Loucy (cell line): ENCODE data around the gene FAM3C.

Experiments used
- H2AFZ ChIP-seq: fragments of 200-600 bp; sonication (generic); 2 replicates; pipeline ENCODE4 v1.6.0; 2016; ENCODE audit warnings: antibody characterized with exemption, mild to moderate bottlenecking, low read length, moderate library complexity
- H3F3A ChIP-seq: fragments of 200-600 bp; 2 replicates; pipeline ENCODE4 v1.6.0; 2016; ENCODE audit warnings: antibody characterized with exemption, low read depth, mild to moderate bottlenecking
- H3K27me3 ChIP-seq: fragments of 200-600 bp; sonication (generic); 2 replicates; pipeline ENCODE4 v1.6.1; 2014; ENCODE audit warnings: low read length, mild to moderate bottlenecking; ENCODE audit not compliant: insufficient read depth, poor library complexity, severe bottlenecking
- H3K36me3 ChIP-seq: fragments of 200-600 bp; sonication (generic); 2 replicates; pipeline ENCODE4 v1.6.1; 2016; ENCODE audit warnings: low read length; ENCODE audit not compliant: insufficient read depth
- H3K4me1 ChIP-seq: fragments of 200-600 bp; sonication (generic); 2 replicates; pipeline ENCODE4 v1.5.1; 2014; ENCODE audit warnings: low read length, mild to moderate bottlenecking; ENCODE audit not compliant: insufficient read depth, poor library complexity, severe bottlenecking
- H3K4me2 ChIP-seq: fragments of 200-600 bp; sonication (generic); 2 replicates; pipeline ENCODE4 v1.6.0; 2014; ENCODE audit warnings: antibody characterized with exemption, low read length, low read depth, mild to moderate bottlenecking; ENCODE audit not compliant: poor library complexity, severe bottlenecking
- H3K4me3 ChIP-seq: fragments of 200-600 bp; sonication (generic); 2 replicates; pipeline ENCODE4 v1.5.1; 2014; ENCODE audit warnings: low read length, mild to moderate bottlenecking, mixed read lengths; ENCODE audit not compliant: poor library complexity, severe bottlenecking
- H3K79me2 ChIP-seq: fragments of 200-600 bp; sonication (generic); 2 replicates; pipeline ENCODE4 v1.6.1; 2014; ENCODE audit warnings: low read length; ENCODE audit not compliant: insufficient read depth
- H3K9ac ChIP-seq: fragments of 200-600 bp; sonication (generic); 2 replicates; pipeline ENCODE4 v1.6.0; 2014; ENCODE audit warnings: mild to moderate bottlenecking, low read depth, low read length, moderate library complexity; ENCODE audit not compliant: poor library complexity, severe bottlenecking
- H3K9me2 ChIP-seq: fragments of 200-600 bp; sonication (generic); replicated peaks from 2 replicates; pipeline ENCODE4 v1.6.1; 2016; ENCODE audit warnings: low read depth, low read length, mixed read lengths
- H3K9me3 ChIP-seq: fragments of 200-600 bp; sonication (generic); 2 replicates; pipeline ENCODE4 v1.6.1; 2014; ENCODE audit warnings: mild to moderate bottlenecking, antibody characterized with exemption, low read length, low read depth; ENCODE audit not compliant: insufficient read depth
- H4K20me1 ChIP-seq: fragments of 200-600 bp; sonication (generic); 2 replicates; pipeline ENCODE4 v1.6.0; 2014; ENCODE audit warnings: antibody characterized with exemption, low read length, mild to moderate bottlenecking; ENCODE audit not compliant: insufficient read depth, poor library complexity, severe bottlenecking
- EZH2phosphoT487 ChIP-seq: fragments of 200-600 bp; IDR thresholded peaks from 2 replicates; pipeline ENCODE4 v1.6.1; 2018; ENCODE audit warnings: antibody characterized with exemption, mild to moderate bottlenecking, moderate library complexity, borderline replicate concordance
- TF ChIP-seq, protein P1 (sequence below): fragments of 200-600 bp; sonication (generic); conservative IDR thresholded peaks from 2 replicates; pipeline ENCODE4 v1.5.1; 2014; ENCODE audit warnings: mild to moderate bottlenecking, antibody characterized with exemption, low read length

Gene FAM3C

DNA sequence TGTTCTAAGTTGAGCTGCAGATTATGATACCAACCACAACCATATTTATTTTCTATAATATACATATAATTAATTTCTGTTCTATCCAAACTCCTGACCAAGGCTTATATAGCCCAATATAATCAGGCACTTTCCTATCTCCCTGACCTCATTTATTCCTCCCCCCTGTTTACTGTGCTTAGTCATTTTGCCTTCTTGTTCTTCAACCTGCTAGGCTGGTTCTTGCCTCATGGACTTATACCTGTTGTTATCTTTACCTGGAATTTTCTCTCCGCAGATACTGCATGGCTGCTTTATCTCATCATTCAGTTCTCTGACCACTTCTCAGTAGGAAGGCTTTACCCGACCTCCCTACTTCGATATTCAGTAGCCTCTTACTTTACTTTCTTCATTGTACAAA is 24.9 kb upstream of the FAM3C start:
- H3K4me3 ChIP-seq, result no peak overlapping the region
- no peak overlapping the region for H2AFZ ChIP-seq
- no peaks in the 10 kb centered on the region for H3K4me1 ChIP-seq
- H3K4me2 ChIP-seq, result no peak overlapping the region
- H3K9me3 ChIP-seq, result no peaks in the 10 kb centered on the region
- TF ChIP-seq, protein P1, sequence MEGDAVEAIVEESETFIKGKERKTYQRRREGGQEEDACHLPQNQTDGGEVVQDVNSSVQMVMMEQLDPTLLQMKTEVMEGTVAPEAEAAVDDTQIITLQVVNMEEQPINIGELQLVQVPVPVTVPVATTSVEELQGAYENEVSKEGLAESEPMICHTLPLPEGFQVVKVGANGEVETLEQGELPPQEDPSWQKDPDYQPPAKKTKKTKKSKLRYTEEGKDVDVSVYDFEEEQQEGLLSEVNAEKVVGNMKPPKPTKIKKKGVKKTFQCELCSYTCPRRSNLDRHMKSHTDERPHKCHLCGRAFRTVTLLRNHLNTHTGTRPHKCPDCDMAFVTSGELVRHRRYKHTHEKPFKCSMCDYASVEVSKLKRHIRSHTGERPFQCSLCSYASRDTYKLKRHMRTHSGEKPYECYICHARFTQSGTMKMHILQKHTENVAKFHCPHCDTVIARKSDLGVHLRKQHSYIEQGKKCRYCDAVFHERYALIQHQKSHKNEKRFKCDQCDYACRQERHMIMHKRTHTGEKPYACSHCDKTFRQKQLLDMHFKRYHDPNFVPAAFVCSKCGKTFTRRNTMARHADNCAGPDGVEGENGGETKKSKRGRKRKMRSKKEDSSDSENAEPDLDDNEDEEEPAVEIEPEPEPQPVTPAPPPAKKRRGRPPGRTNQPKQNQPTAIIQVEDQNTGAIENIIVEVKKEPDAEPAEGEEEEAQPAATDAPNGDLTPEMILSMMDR, result no peak
- no peak for TF ChIP-seq EZH2phosphoT487
- H3K36me3 ChIP-seq, result no peaks in the 10 kb centered on the region
- no peaks in the 10 kb centered on the region for H3K9me2 ChIP-seq
- no peak overlapping the region for H3K9ac ChIP-seq
- no peaks in the 10 kb centered on the region for H3F3A ChIP-seq
- H4K20me1 ChIP-seq, result no peaks in the 10 kb centered on the region
- H3K79me2 ChIP-seq, result no peaks in the 10 kb centered on the region
- no peaks in the 10 kb centered on the region for H3K27me3 ChIP-seq

DNA sequence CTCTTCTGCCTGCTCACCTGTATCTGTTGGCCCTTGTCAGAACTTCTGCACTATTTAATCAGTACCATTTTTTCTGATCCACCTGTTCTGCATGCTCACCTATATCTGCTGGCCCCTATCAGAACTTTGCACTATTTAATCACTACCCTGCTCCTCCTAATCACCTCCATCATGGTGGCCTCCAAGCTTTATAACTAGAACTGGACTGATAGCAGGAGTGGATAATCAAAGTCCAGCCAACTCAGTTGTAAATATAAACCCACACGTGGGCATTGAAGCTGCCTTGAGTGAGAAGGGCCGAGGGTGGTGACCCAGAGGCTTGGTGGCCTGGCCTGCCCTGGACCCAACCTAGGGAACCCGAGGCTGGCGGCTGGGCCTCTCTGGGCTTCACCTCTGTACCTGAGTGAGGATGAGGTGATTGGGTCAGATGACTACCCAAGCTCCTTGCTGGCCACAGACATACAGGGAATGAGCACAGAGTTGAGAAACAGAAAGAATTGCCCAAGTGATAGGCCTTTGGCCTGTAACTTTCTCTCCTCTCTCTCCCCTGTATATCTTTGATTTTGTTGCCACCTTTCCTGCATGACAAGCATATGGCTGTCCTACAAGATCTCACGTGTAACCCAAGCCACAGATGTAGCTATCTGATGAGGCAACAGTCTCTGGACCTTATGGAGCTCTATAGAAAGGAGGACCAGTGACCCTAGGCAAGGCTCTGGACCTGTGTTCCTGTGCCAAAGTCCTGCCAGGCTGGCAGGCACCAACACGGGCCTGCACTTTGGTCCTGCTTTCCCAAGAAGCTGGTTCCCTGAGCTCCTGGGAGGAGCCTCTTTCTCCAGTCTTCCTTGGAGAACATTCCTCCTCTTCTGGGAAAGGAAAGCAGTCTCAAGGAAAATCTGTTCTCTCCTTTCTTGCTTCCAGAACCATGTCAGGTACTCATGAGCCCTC is 23.4 kb upstream of the FAM3C start:
- Histone ChIP-seq H3K27me3 (no peaks in the 10 kb centered on the region), H3K4me2 (no peak overlapping the region), H3K9me2 (no peaks in the 10 kb centered on the region), H3K9ac (no peak overlapping the region), H3K4me3 (no peak overlapping the region), H3K4me1 (no peaks in the 10 kb centered on the region), H4K20me1 (no peaks in the 10 kb centered on the region), H3F3A (no peaks in the 10 kb centered on the region), H3K79me2 (no peaks in the 10 kb centered on the region), H2AFZ (no peak overlapping the region), H3K9me3 (no peaks in the 10 kb centered on the region), H3K36me3 (no peaks in the 10 kb centered on the region)
- TF ChIP-seq, protein P1, result no peak
- TF ChIP-seq EZH2phosphoT487, result no peak

DNA sequence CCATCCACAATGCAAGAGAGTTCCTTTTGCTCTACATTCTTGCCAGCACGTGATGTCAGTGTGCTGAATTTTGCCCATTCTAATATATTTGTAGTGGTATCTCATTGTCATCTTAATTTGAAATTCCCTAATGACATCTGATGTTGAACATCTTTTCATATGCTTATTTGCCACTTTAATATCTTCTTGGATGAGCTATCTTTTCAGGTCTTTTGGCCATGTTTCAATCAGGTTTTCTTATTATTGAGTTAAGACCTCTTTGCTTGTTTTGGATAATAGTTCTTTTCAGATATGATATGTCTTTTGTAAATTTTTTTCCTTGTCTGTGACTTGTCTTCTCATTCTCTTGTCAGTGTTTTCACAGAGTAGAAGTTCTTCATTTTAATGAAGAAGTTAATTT is 20.4 kb upstream of the FAM3C start:
- Histone ChIP-seq H3K79me2 (no peaks in the 10 kb centered on the region), H3K9me3 (no peaks in the 10 kb centered on the region), H3K4me3 (no peak overlapping the region), H4K20me1 (no peaks in the 10 kb centered on the region), H2AFZ (no peak overlapping the region), H3K4me2 (no peak overlapping the region), H3F3A (no peaks in the 10 kb centered on the region), H3K9me2 (no peaks in the 10 kb centered on the region), H3K9ac (no peak overlapping the region), H3K27me3 (no peaks in the 10 kb centered on the region), H3K36me3 (no peaks in the 10 kb centered on the region), H3K4me1 (no peaks in the 10 kb centered on the region)
- TF ChIP-seq, protein P1, result no peak
- TF ChIP-seq EZH2phosphoT487, result no peak
